ENCODE data around the gene SFT2D3.

SFT2D3 gene

DNA sequence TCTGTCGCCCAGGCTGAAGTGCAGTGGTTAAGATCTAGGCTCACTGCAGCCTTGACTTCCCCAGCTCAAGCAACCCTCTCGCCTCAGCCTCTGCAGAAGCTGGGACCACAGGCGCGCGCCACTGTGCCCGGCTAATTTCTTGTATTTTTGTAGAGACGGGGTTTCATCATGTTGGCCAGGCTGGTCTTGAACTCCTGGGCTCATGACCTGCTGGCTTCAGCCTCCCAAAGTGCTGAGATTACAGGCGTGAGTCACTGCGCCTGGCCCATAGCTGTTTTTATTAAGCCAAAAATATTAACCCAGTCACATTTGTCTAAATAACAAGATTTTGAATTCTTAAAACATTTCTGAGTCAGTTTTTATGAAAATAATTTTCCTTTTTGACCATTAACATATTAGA lies 6.3 kb upstream of the SFT2D3 start:
- Histone ChIP-seq H3K4me3 (ENCODE audit: low read length) (no peak overlapping the region), H3K4me2 (ENCODE audit: low read length) (peak overlapping the region; percentile 78), H3K4me1 (ENCODE audit: control insufficient read depth, insufficient read depth, low read length) (peaks cover 15% of the 10 kb centered on the region), H3K27me3 (ENCODE audit: control insufficient read depth, insufficient read depth, low read length) (no peaks in the 10 kb centered on the region), H3K9ac (ENCODE audit: low read depth, low read length) (peak overlapping the region; percentile 51), H3K9me3 (replicated peaks; ENCODE audit: low read length) (peaks cover 5% of the 10 kb centered on the region), H3K36me3 (ENCODE audit: insufficient read depth, low read length) (no peaks in the 10 kb centered on the region)

DNA sequence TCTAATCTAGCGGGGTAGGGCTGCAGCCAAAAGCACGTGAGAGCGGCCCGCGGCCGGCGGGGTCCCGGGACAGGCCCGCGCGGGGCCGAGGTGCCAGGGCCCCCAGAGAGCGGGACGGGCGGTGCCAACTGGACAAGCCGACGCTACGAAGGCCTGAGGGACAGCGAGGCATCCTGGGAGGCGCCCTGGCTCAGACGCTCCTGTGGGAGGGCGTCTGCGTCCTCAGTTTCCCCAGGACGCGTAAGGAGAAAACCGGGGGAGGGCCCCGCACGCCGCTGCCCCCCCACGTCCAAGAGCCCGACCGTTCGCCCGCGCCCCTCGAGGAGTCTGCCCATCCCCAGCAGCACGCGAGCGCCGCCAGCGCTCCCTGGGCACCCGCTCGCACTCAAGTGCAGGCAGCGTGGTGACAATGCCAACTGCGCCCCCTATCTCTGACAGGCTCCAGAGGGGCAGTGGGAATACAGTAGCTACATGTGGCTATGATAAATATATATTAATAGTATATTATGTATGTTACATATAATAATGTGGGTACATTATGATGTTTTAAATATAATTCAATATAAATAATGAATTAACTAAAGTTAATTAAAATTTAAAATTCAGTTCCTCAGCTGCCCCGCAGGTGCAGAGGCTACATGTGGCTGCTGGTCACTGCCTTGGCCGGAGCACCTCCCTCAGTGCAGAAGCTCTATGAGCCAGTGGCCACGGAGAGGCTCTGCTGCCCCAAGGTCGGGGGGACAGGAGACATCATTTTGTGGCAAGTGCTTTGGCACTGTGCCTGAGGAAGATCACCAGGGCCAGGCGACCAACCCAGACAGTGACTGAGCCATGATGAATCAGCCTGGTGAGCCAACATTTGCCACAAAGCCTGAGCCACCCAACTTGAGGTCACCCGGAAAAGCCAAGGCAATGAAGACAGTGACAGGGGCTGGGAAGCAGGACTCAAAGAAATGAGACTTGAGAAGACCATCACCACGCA lies 5.5 kb upstream of the SFT2D3 start:
- Histone ChIP-seq H3K4me1 (ENCODE audit: control insufficient read depth, insufficient read depth, low read length) (peaks cover 18% of the 10 kb centered on the region), H3K27me3 (ENCODE audit: control insufficient read depth, insufficient read depth, low read length) (no peaks in the 10 kb centered on the region), H3K9me3 (replicated peaks; ENCODE audit: low read length) (peaks cover 1% of the 10 kb centered on the region), H3K36me3 (ENCODE audit: insufficient read depth, low read length) (no peaks in the 10 kb centered on the region), H3K9ac (ENCODE audit: low read depth, low read length) (peak overlapping the region; percentile 51), H3K4me2 (ENCODE audit: low read length) (peak overlapping the region; percentile 78), H3K4me3 (ENCODE audit: low read length) (peak overlapping the region; percentile 58)

DNA sequence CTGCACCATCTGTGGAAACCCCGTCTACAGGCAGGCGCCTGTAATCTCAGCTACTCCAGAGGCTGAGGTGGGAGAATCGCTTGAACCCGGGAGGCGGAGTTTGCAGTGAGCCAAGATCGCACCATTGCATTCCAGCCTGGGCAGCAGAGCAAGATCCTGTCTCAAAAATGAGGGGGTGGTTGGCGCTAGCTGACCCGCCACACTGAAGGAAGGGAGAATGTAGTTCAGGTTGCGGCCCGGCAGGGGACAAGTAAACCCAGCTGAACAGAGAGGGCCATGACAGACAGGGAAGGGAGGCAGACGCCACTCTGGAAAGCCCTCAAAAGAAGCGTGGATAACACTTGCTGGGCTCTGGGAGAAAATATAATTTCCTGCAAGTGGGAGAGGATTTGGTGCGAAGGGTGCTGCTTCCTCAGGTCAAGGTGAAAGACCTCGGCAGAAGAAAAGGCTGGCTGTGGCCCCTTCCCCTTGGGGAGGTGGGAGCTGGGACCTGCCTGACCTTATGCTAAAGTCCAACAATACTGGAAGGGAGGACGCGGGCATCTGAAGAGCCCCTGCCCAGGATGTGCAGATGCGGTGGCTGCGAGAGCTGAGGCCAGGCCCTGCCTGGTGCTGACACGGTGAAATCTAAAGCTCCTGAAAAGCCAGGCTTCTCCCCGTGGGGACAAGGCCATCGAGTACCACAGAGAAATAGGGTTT lies 3.7 kb upstream of the SFT2D3 start:
- Histone ChIP-seq H3K9me3 (replicated peaks; ENCODE audit: low read length) (no peaks in the 10 kb centered on the region), H3K9ac (ENCODE audit: low read depth, low read length) (no peak overlapping the region), H3K27me3 (ENCODE audit: control insufficient read depth, insufficient read depth, low read length) (no peaks in the 10 kb centered on the region), H3K4me2 (ENCODE audit: low read length) (no peak overlapping the region), H3K36me3 (ENCODE audit: insufficient read depth, low read length) (no peaks in the 10 kb centered on the region), H3K4me1 (ENCODE audit: control insufficient read depth, insufficient read depth, low read length) (peaks cover 30% of the 10 kb centered on the region), H3K4me3 (ENCODE audit: low read length) (no peak overlapping the region)

DNA sequence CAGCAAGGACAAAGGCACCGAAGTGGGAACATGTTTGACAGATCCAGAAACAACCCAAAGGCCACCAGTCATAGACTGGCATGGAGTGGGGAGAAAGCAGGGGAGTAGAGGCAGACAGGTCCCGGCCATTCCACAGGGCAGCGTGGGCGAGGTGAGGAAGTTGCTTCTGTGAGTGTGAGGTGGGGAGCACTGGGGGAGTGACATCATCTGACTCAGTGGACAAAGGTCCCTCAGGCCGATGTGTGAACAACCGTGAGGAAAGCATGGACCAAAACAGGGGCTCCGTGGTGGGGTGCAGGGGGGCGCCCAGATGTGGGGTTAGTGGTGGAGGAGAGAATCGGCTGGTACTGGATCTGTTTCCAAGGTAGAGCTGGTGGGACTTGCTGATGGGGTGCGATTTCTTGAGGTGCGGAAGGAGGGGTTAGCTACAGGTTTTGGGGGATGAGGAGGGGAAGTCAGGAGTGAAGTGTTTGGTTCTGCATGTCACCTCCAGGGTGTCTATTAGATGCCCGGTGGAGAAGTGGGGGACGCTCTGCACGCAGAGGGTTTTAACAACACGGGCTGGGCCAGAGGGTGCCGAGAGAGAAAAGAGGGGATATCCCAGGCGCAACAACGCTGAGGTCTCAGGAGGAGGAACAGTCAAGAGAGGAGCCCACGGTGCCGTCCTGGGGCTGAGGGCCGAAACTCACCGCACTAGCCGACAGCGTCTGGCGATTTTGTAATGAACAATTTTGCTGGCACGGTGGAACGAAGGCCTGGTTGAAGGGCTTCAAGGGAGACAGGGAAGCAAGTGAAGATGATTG lies 2.5 kb upstream of the SFT2D3 start:
- H3K4me3 ChIP-seq (ENCODE audit: low read length): no peak overlapping the region

DNA sequence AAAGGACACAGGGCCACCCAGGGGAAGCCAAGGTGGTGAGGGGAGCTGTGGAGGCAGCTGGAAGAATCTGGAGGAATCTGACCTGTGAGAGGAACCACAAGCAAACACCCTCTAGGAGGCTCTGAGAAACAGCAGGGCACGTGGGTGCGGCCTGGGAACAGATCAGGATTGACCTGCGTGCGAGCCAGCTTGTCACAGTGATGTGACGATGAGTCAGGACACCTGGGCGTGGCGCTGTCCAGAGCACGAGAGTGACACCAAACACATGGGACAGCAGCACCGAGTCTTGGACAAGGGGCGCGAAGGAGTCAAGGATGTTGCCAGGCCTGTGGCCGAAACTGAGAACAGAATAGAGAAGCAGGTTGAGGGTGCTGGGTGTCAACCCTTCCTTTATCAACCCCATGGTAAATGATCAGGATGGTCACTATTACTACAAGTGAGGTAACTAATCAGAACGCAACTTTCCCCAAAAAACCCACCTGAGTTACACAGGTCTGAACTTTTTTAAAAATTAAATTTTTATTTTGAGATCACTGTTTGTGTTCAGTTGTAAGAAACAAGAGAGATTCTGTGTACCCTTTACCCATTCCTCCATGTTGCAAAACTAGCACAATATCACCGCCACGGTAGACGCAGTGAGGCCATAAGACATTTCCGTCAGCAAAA lies 637 bp upstream of the SFT2D3 start:
- Histone ChIP-seq H3K9me3 (replicated peaks; ENCODE audit: low read length) (no peaks in the 10 kb centered on the region), H3K4me3 (ENCODE audit: low read length) (peak overlapping the region; percentile 85), H3K4me1 (ENCODE audit: control insufficient read depth, insufficient read depth, low read length) (peaks cover 31% of the 10 kb centered on the region), H3K9ac (ENCODE audit: low read depth, low read length) (peak overlapping the region; percentile 97), H3K4me2 (ENCODE audit: low read length) (peak overlapping the region; percentile 96), H3K27me3 (ENCODE audit: control insufficient read depth, insufficient read depth, low read length) (no peaks in the 10 kb centered on the region), H3K36me3 (ENCODE audit: insufficient read depth, low read length) (peaks cover 14% of the 10 kb centered on the region)

More for the DNA sequence above, 2.5 kb upstream of the SFT2D3 start:
- Histone ChIP-seq H3K4me1 (ENCODE audit: control insufficient read depth, insufficient read depth, low read length) (peaks cover 38% of the 10 kb centered on the region), H3K4me2 (ENCODE audit: low read length) (no peak overlapping the region), H3K27me3 (ENCODE audit: control insufficient read depth, insufficient read depth, low read length) (no peaks in the 10 kb centered on the region), H3K9me3 (replicated peaks; ENCODE audit: low read length) (no peaks in the 10 kb centered on the region), H3K36me3 (ENCODE audit: insufficient read depth, low read length) (no peaks in the 10 kb centered on the region), H3K9ac (ENCODE audit: low read depth, low read length) (no peak overlapping the region)

DNA sequence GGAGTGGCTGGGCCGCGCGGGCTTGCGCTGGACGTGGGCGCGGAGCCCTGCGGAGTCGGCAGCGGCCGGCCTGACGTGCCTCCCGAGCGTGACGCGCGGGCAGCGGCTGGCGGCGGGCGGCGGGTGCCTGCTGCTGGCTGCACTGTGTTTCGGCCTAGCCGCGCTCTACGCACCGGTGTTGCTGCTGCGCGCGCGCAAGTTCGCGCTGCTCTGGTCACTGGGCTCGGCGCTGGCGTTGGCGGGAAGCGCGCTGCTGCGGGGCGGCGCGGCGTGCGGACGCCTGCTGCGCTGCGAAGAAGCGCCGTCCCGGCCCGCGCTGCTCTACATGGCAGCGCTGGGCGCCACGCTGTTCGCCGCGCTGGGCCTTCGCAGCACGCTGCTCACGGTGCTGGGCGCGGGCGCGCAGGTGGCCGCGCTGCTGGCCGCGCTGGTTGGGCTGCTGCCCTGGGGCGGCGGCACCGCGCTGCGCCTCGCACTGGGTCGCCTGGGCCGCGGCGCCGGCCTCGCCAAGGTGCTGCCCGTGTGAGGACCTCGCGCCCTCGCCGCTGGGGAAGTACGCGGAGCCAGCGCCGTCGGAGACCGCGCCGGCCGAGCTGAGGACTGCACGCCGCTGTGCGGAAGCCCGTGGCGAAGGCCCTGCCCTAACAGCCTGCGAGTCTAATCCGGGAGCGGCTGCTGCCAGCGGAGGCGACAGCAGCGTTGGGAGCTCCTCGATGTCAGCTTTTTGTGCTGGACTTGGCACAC lies 526 bp downstream of the SFT2D3 start:
- H3K27me3 ChIP-seq (ENCODE audit: control insufficient read depth, insufficient read depth, low read length): no peaks in the 10 kb centered on the region
- H3K4me2 ChIP-seq (ENCODE audit: low read length): peak overlapping the region; percentile 96

DNA sequence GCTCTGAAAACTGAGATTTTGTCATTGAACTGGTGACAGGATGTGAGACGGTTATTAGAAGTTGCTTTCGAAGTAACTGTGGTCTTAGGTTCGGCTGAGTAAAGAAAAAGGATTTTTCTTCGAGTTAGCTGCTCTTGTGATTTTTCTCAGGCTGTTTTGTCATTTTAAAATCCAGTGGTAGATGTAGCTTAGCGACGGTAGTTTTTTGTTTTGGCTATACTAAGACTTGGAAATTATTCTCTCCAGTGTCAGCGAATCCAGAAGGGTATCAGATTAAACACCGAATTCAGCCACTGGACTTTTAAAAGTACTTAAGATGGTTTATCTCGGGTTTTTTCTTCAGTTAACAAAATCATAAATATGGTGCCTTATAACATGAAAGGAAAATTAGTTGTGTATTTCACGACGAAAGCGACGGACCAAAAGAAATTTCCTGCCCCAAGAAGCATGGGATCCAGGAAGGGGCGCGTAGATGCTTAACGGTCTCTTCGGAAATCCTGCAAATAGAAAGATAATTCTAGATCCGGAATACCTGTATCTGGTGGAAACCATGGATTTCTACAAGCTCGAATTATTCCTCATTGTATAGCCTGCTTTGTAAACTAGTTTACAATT lies 1.2 kb downstream of the SFT2D3 start:
- H3K9ac ChIP-seq (ENCODE audit: low read depth, low read length): peak overlapping the region; percentile 97
- peak overlapping the region; percentile 96 for H3K4me2 ChIP-seq (ENCODE audit: low read length)
- H3K27me3 ChIP-seq (ENCODE audit: control insufficient read depth, insufficient read depth, low read length): no peaks in the 10 kb centered on the region
- H3K36me3 ChIP-seq (ENCODE audit: insufficient read depth, low read length): peaks cover 28% of the 10 kb centered on the region
- peak overlapping the region; percentile 85 for H3K4me3 ChIP-seq (ENCODE audit: low read length)
- peaks cover 26% of the 10 kb centered on the region for H3K4me1 ChIP-seq (ENCODE audit: control insufficient read depth, insufficient read depth, low read length)
- H3K9me3 ChIP-seq (replicated peaks; ENCODE audit: low read length): no peaks in the 10 kb centered on the region

More for the DNA sequence above, 526 bp downstream of the SFT2D3 start:
- H3K36me3 ChIP-seq (ENCODE audit: insufficient read depth, low read length): peaks cover 21% of the 10 kb centered on the region
- H3K4me3 ChIP-seq (ENCODE audit: low read length): peak overlapping the region; percentile 85
- no peaks in the 10 kb centered on the region for H3K9me3 ChIP-seq (replicated peaks; ENCODE audit: low read length)
- peak overlapping the region; percentile 97 for H3K9ac ChIP-seq (ENCODE audit: low read depth, low read length)
- H3K4me1 ChIP-seq (ENCODE audit: control insufficient read depth, insufficient read depth, low read length): peaks cover 26% of the 10 kb centered on the region

DNA sequence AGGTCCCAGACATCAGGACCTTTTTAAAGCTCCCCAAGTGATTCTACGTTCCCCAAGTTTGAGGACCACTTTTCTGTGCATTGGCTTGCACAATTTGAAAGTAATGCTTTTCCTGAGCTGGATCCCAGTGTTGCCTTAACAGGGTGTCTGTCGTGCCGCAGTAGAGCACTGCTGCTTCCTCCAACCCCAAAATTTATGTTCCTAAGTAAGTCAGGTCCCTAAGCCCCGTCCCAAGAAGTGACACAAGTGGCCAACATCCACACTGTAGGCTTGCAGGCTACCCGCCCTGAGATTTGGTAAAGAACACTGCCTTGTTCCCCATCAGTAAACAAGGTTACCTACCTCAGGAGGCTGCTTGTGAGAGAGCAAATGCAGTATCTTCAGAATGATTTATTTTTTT lies 2.0 kb downstream of the SFT2D3 start:
- H3K4me3 ChIP-seq (ENCODE audit: low read length): no peak overlapping the region
- peak overlapping the region; percentile 96 for H3K4me2 ChIP-seq (ENCODE audit: low read length)
- peaks cover 34% of the 10 kb centered on the region for H3K36me3 ChIP-seq (ENCODE audit: insufficient read depth, low read length)
- no peak overlapping the region for H3K9ac ChIP-seq (ENCODE audit: low read depth, low read length)
- H3K4me1 ChIP-seq (ENCODE audit: control insufficient read depth, insufficient read depth, low read length): peaks cover 26% of the 10 kb centered on the region
- H3K9me3 ChIP-seq (replicated peaks; ENCODE audit: low read length): no peaks in the 10 kb centered on the region
- no peaks in the 10 kb centered on the region for H3K27me3 ChIP-seq (ENCODE audit: control insufficient read depth, insufficient read depth, low read length)

DNA sequence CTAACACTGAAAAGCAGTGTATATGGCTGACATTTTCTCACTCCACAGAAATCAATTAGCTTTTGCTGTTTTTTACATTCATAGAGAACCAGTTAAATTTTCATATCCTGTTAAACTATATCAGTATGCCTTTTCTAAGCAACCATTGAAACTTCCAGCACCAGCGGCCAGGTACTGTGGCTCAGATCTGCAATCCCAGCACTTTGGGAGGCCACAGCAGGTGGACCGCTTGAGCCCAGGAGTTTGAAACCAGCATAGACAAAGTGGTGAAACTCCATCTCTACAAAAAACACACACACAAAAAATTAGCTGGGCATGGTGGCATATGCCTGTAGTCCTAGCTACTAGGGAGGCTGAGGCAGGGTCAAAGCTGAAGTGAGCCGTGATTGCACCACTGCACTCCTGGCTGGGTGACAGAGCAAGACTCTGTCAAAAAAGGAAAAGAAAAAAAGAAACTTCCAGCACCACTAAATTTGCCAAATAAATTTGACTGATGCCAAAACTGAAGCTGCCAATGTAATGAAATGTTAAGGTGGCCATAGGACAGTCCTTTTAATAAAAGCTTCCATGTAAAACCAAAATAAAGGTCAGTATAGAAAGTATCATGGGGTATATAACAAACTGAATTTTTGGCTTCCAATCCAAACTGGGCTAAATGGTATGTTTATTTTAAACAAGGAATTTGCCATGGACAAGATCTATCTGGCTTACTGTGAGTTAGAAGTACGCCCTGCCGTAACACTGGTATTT lies 3.5 kb downstream of the SFT2D3 start:
- Histone ChIP-seq H3K27me3 (ENCODE audit: control insufficient read depth, insufficient read depth, low read length) (no peaks in the 10 kb centered on the region), H3K4me2 (ENCODE audit: low read length) (no peak overlapping the region), H3K36me3 (ENCODE audit: insufficient read depth, low read length) (peaks cover 48% of the 10 kb centered on the region), H3K4me1 (ENCODE audit: control insufficient read depth, insufficient read depth, low read length) (peaks cover 26% of the 10 kb centered on the region), H3K9ac (ENCODE audit: low read depth, low read length) (no peak overlapping the region), H3K4me3 (ENCODE audit: low read length) (no peak overlapping the region), H3K9me3 (replicated peaks; ENCODE audit: low read length) (no peaks in the 10 kb centered on the region)

All from skeletal muscle satellite cell (primary cell).